Testis (tissue), 3 donors: ENCODE results near the gene ASB6. TPM values are rescaled to one million over a fixed set of nuclear protein-coding genes. Genes with fewer than 3 reads are reported as not detected.

Experiments
- DNase-seq: peaks from one replicate; pipeline ENCODE4 v3.0.0-alpha.2; 2019
- H3K27ac ChIP-seq, 2 donors: fragments of 200-600 bp; sonication (generic); one replicate each; pipeline ENCODE4 v1.5.1; 2019
- H3K27me3 ChIP-seq: fragments of 200-600 bp; sonication (generic); one replicate; pipeline ENCODE4 v1.5.1; 2019
- H3K36me3 ChIP-seq: fragments of 200-600 bp; sonication (generic); one replicate; pipeline ENCODE4 v1.5.1; 2017; ENCODE audit warnings: low read depth; ENCODE audit errors: missing control alignments
- H3K4me1 ChIP-seq: fragments of 200-600 bp; sonication (generic); one replicate; pipeline ENCODE4 v1.5.1; 2019
- H3K4me3 ChIP-seq, 2 donors: fragments of 200-600 bp; sonication (generic); one replicate each; pipeline ENCODE4 v1.5.1; 2017 to 2019
- H3K9me3 ChIP-seq: fragments of 200-600 bp; sonication (generic); one replicate; pipeline ENCODE4 v1.5.1; 2017
- CTCF ChIP-seq, 3 experiments: fragments of 450-650 bp in 2 of 3; fragments of 200-600 bp in 1 of 3; sonication (generic) in 1 of 3; IDR thresholded peaks; one replicate each; pipeline ENCODE4 v1.5.1; 2016 to 2019; ENCODE audit warnings: antibody characterized with exemption in 3 of 3, mild to moderate bottlenecking in 2 of 3, moderate library complexity in 1 of 3
- POLR2A ChIP-seq: fragments of 450-650 bp; IDR thresholded peaks from one replicate; pipeline ENCODE4 v1.6.1; 2017; ENCODE audit warnings: antibody characterized with exemption, mild to moderate bottlenecking, moderate library complexity
- WGBS, 2 donors: methylation state at CpG; one replicate each; pipeline ENCODE4 v1.1.5; 2018; 5-methylcytosine and 5-hydroxymethylcytosine counted together
- intact Hi-C: fragments of 100-400 bp; cut with DNase I; formaldehyde crosslinking; loops from one replicate; pipeline ENCODE4 v1.15.1; 2023; ENCODE audit warnings: low total_unique reads
- polyA plus RNA-seq: library from polyadenylated mRNA; stranded (reverse); fragments of 350-450 nt; fragmentation: Illumina TruSeq; extraction: RNeasy Lipid Tissue Mini Kit (QIAGEN cat#74804); gene quantifications from one replicate; pipeline ENCODE4 v1.2.3, GENCODE V29; 2014; ENCODE audit warnings: low read depth, low replicate concordance; ENCODE audit not compliant: insufficient read depth
- total RNA-seq, 2 donors: library from RNA; depleted of rRNA; stranded (reverse); fragments of >200 nt; gene quantifications; one replicate each; pipeline ENCODE4 v1.2.3, GENCODE V29; 2016

ASB6 gene
- total and polyA plus RNA-seq, 3 donors from 2014 or later, result 21.4 to 61.7 (median 51.2) TPM

- Histone ChIP-seq H3K27me3 (no peaks in the 10 kb centered on the region), H3K27ac (no peak overlapping the region), H3K4me3 (no peak overlapping the region), H3K4me1 (peaks cover 4% of the 10 kb centered on the region), H3K9me3 (no peaks in the 10 kb centered on the region), H3K36me3 (no peaks in the 10 kb centered on the region)
- TF ChIP-seq POLR2A (no peak), CTCF (IDR thresholded peaks at IDR 0.05) (no peak)
- DNase-seq, result no peak
- intact Hi-C loops, result no loop called here
- 69 to 88% methylated on average over 2 to 3 of the region's 9 CpGs for WGBS, 2 donors
Observed at GRCh38 chr9:129678844-129679243, 36.9 kb upstream of the ASB6 start.

- DNase-seq, result peak; percentile 36
- Histone ChIP-seq H3K36me3 (no peaks in the 10 kb centered on the region), H3K4me3 (no peak overlapping the region), H3K27ac (no peak overlapping the region), H3K27me3 (no peaks in the 10 kb centered on the region), H3K4me1 (peaks cover 4% of the 10 kb centered on the region), H3K9me3 (no peaks in the 10 kb centered on the region)
- intact Hi-C loops, result no loop called here
- WGBS, 2 donors, result 73 to 74% methylated on average over 8 to 9 of the region's 9 CpGs
- TF ChIP-seq POLR2A (no peak), CTCF (IDR thresholded peaks at IDR 0.05) (no peak)
Observed at GRCh38 chr9:129677456-129677855, 35.5 kb upstream of the ASB6 start.

GRCh38 chr9:129676975-129677374 is 35.0 kb upstream of the ASB6 start:
- intact Hi-C loops, result no loop called here
- no peaks in the 10 kb centered on the region for H3K27me3 ChIP-seq
- H3K36me3 ChIP-seq, result no peaks in the 10 kb centered on the region
- H3K4me3 ChIP-seq, result no peak overlapping the region
- DNase-seq, result no peak
- 80% methylated on average over 12 of the region's 12 CpGs for WGBS, 2 donors
- peaks cover 4% of the 10 kb centered on the region for H3K4me1 ChIP-seq
- TF ChIP-seq CTCF (IDR thresholded peaks at IDR 0.05), result no peak
- no peak for TF ChIP-seq POLR2A
- no peaks in the 10 kb centered on the region for H3K9me3 ChIP-seq
- no peak overlapping the region for H3K27ac ChIP-seq

GRCh38 chr9:129676287-129676686 is 34.3 kb upstream of the ASB6 start:
- Histone ChIP-seq H3K36me3 (no peaks in the 10 kb centered on the region), H3K27ac (no peak overlapping the region), H3K4me3 (no peak overlapping the region), H3K9me3 (no peaks in the 10 kb centered on the region), H3K4me1 (peaks cover 4% of the 10 kb centered on the region), H3K27me3 (no peaks in the 10 kb centered on the region)
- WGBS, 2 donors, result 86 to 91% methylated on average over 1 to 4 of the region's 4 CpGs
- intact Hi-C loops, result no loop called here
- no peak for DNase-seq
- TF ChIP-seq CTCF (IDR thresholded peaks at IDR 0.05), result no peak
- no peak for TF ChIP-seq POLR2A

- 40 to 60% methylated on average over 22 to 24 of the region's 27 CpGs for WGBS, 2 donors
- H3K36me3 ChIP-seq, result no peaks in the 10 kb centered on the region
- TF ChIP-seq POLR2A (no peak), CTCF (IDR thresholded peaks at IDR 0.05) (no peak)
- H3K9me3 ChIP-seq, result no peaks in the 10 kb centered on the region
- no peak overlapping the region for H3K4me3 ChIP-seq
- H3K4me1 ChIP-seq, result peaks cover 4% of the 10 kb centered on the region
- intact Hi-C loops, result no loop called here
- H3K27me3 ChIP-seq, result no peaks in the 10 kb centered on the region
- H3K27ac ChIP-seq, result no peak overlapping the region
- DNase-seq, result no peak
Observed at GRCh38 chr9:129675620-129676019, 33.7 kb upstream of the ASB6 start.
